ENCODE measurements around the gene CALHM3. TPM values are rescaled to one million over a fixed set of nuclear protein-coding genes. Genes with fewer than 3 reads are reported as not detected.
"Not testable (repeated sequence)": the region's sequence is repeated elsewhere in the genome, so short reads cannot be mapped to it uniquely, and the experiment has no call there.

CALHM3 gene
- total RNA-seq (2014; rRNA removed; shearing (Covaris generic)) (0.26 TPM in 1 of 2 replicates, not detected in the other), total RNA-seq (2022) (not detected in 2 replicates), Bru-seq, nascent RNA (not detected), BruChase-seq, experiment 1, labeled RNA remaining after a 6-hour chase (not detected), BruChase-seq, experiment 2, labeled RNA remaining after a 2-hour chase (not detected)
- long read RNA-seq, partial matches to known transcripts: 1 of 1 reads
- long read RNA-seq, other reads (novel, unspliced or antisense): 0 of 1 reads

DNA sequence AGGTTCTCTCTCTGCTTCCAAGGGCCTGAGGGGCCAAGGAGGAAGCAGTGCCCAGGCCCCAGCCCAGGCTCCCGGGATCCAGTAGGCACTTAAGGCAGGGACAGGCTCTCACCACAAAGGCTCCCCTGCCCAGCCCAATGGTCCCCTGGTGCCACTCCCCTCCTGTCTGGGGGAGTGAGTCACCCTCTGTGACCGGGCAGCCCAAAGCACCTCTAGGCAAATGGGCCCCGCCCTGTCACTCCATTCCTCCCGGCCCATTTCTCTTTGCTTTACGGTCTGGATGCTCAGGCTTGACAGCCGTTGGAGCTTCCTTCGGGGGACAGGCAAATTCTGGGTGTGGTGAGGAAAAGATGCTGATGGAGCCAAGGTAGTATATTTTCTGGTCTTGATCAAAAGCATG is at the start of gene CALHM3:
TSS of gene CALHM3 (minus strand) at position 106 of the 400 bp plus-strand sequence. CDS start 208 bp downstream, outside the sequence.
- POLR2A ChIA-PET: interaction anchor here (0.6 kb wide), 1 partner anchor 112 kb away, joined by 6 read pairs; no protein-coding TSS in a partner anchor
- Histone ChIP-seq H3K4me1 (ENCODE audit: insufficient read depth, low read length, poor library complexity, severe bottlenecking) (peaks cover 30% of the 10 kb centered on the region), H3K4me2 (ENCODE audit: low read length) (no peak within 1 kb of the TSS), H3K4me3 (ENCODE audit: low read depth, low read length, poor library complexity, severe bottlenecking) (no peak within 1 kb of the TSS), H3K36me3 (ENCODE audit: insufficient read depth, low read length) (no peaks in the 10 kb centered on the region), H3K9me3 (ENCODE audit: low read length) (no peaks in the 10 kb centered on the region), H3K9me2 (ENCODE audit: insufficient read depth, low read length) (no peaks in the 10 kb centered on the region), H4K20me1 (ENCODE audit: insufficient read depth, low read length) (no peaks in the 10 kb centered on the region), H3K79me2 (ENCODE audit: insufficient read depth, low read depth, low read length) (no peaks in the 10 kb centered on the region), H3K27ac (ENCODE audit: low read depth, low read length, poor library complexity, severe bottlenecking) (no peak within 1 kb of the TSS), H2AFZ (ENCODE audit: low read length) (no peak within 1 kb of the TSS; the same call in 1 of the 2 replicates)
- BruUV-seq (replicated peaks): no TSS peak
- CTCF ChIA-PET (ENCODE audit: unreplicated experiment): no interaction called here
- no peak for DNase-seq (ENCODE audit: low spot score)
- TF ChIP-seq EZH2phosphoT487 (IDR thresholded peaks at IDR 0.05; ENCODE audit: borderline replicate concordance, low read depth, low read length): no peak
- TF ChIP-seq, protein P1, sequence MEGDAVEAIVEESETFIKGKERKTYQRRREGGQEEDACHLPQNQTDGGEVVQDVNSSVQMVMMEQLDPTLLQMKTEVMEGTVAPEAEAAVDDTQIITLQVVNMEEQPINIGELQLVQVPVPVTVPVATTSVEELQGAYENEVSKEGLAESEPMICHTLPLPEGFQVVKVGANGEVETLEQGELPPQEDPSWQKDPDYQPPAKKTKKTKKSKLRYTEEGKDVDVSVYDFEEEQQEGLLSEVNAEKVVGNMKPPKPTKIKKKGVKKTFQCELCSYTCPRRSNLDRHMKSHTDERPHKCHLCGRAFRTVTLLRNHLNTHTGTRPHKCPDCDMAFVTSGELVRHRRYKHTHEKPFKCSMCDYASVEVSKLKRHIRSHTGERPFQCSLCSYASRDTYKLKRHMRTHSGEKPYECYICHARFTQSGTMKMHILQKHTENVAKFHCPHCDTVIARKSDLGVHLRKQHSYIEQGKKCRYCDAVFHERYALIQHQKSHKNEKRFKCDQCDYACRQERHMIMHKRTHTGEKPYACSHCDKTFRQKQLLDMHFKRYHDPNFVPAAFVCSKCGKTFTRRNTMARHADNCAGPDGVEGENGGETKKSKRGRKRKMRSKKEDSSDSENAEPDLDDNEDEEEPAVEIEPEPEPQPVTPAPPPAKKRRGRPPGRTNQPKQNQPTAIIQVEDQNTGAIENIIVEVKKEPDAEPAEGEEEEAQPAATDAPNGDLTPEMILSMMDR (conservative IDR thresholded peaks at IDR 0.05; ENCODE audit: low read length): no peak
- intact Hi-C loops (cut with micrococcal nuclease; ENCODE audit: unreplicated experiment): no loop called here

DNA sequence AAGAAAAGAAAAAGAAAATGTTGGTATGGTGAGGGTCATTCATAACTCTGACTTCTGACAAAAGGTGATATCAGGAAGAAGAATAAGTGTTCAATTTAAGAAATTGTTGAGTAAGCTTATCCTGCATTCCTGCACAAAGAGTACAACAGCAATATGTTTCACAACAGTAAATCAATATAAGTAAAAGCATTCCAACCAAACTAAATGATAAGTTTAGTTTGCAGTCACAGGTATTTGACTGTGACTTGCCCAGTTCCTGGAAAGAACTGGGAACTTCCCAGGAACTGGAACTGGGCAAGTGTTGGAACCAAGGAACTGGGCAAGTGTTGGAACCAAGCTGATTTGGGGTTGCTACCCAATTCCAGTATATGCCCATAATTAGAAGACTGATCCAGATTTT is 49.5 kb upstream of the CALHM3 start:
- Histone ChIP-seq H3K9me3 (ENCODE audit: low read length) (peaks cover 37% of the 10 kb centered on the region; the same call in 1 of the 2 replicates), H3K9me2 (ENCODE audit: insufficient read depth, low read length) (no peaks in the 10 kb centered on the region), H3K4me1 (ENCODE audit: insufficient read depth, low read length, poor library complexity, severe bottlenecking) (peaks cover 17% of the 10 kb centered on the region), H3K36me3 (ENCODE audit: insufficient read depth, low read length) (no peaks in the 10 kb centered on the region), H3K79me2 (ENCODE audit: insufficient read depth, low read depth, low read length) (no peaks in the 10 kb centered on the region), H2AFZ (ENCODE audit: low read length) (no peak overlapping the region), H3K4me3 (ENCODE audit: low read depth, low read length, poor library complexity, severe bottlenecking) (no peak overlapping the region), H3K27ac (ENCODE audit: low read depth, low read length, poor library complexity, severe bottlenecking) (no peak overlapping the region), H4K20me1 (ENCODE audit: insufficient read depth, low read length) (no peaks in the 10 kb centered on the region), H3K4me2 (ENCODE audit: low read length) (no peak overlapping the region)
- ChIA-PET CTCF (ENCODE audit: unreplicated experiment) (no interaction called here), POLR2A (interaction anchor here (0.7 to 1.4 kb wide), 2 partner anchors 11 to 543 kb away, joined by 3 read pairs; no protein-coding TSS in a partner anchor)
- intact Hi-C loops (cut with micrococcal nuclease; ENCODE audit: unreplicated experiment): no loop called here
- no peak for DNase-seq (ENCODE audit: low spot score)
- BruUV-seq (replicated peaks): no TSS peak
- TF ChIP-seq EZH2phosphoT487 (IDR thresholded peaks at IDR 0.05; ENCODE audit: borderline replicate concordance, low read depth, low read length): no peak
- TF ChIP-seq, protein P1 (conservative IDR thresholded peaks at IDR 0.05; ENCODE audit: low read length): no peak

- CTCF ChIA-PET (ENCODE audit: unreplicated experiment); H3K79me2 ChIP-seq (ENCODE audit: insufficient read depth, low read depth, low read length); H2AFZ ChIP-seq (ENCODE audit: low read length); H3K27ac ChIP-seq (ENCODE audit: low read depth, low read length, poor library complexity, severe bottlenecking); H3K4me2 ChIP-seq (ENCODE audit: low read length); H3K4me3 ChIP-seq (ENCODE audit: low read depth, low read length, poor library complexity, severe bottlenecking); BruUV-seq (replicated peaks); H3K36me3 ChIP-seq (ENCODE audit: insufficient read depth, low read length); DNase-seq (ENCODE audit: low spot score); H3K9me2 ChIP-seq (ENCODE audit: insufficient read depth, low read length); intact Hi-C loops (cut with micrococcal nuclease; ENCODE audit: unreplicated experiment); H4K20me1 ChIP-seq (ENCODE audit: insufficient read depth, low read length): not testable (repeated sequence)
- Histone ChIP-seq H3K4me1 (ENCODE audit: insufficient read depth, low read length, poor library complexity, severe bottlenecking) (peaks cover 17% of the 10 kb centered on the region), H3K9me3 (ENCODE audit: low read length) (peaks cover 37% of the 10 kb centered on the region; the same call in 1 of the 2 replicates)
- POLR2A ChIA-PET: interaction anchor here (1.4 kb wide), 1 partner anchor 12 kb away, joined by 3 read pairs; no protein-coding TSS in a partner anchor
These were observed 48.4 kb upstream of the CALHM3 start for GRCh38 chr10:103527476-103527875.
